Activated T-helper 1 cell treated with anti-CD3 and anti-CD28 coated beads, Interleukin-2, amount 50 U/mL, for 16 hours (primary cell): Measurements from ENCODE around the gene C12orf42.

Source experiments
- DNase-seq, 2 donors: peaks; one replicate each; pipeline ENCODE4 v3.0.0-alpha.2; 2020; ENCODE audit warnings: low read depth in 1 of 2, low spot score in 1 of 2

Gene C12orf42

DNA sequence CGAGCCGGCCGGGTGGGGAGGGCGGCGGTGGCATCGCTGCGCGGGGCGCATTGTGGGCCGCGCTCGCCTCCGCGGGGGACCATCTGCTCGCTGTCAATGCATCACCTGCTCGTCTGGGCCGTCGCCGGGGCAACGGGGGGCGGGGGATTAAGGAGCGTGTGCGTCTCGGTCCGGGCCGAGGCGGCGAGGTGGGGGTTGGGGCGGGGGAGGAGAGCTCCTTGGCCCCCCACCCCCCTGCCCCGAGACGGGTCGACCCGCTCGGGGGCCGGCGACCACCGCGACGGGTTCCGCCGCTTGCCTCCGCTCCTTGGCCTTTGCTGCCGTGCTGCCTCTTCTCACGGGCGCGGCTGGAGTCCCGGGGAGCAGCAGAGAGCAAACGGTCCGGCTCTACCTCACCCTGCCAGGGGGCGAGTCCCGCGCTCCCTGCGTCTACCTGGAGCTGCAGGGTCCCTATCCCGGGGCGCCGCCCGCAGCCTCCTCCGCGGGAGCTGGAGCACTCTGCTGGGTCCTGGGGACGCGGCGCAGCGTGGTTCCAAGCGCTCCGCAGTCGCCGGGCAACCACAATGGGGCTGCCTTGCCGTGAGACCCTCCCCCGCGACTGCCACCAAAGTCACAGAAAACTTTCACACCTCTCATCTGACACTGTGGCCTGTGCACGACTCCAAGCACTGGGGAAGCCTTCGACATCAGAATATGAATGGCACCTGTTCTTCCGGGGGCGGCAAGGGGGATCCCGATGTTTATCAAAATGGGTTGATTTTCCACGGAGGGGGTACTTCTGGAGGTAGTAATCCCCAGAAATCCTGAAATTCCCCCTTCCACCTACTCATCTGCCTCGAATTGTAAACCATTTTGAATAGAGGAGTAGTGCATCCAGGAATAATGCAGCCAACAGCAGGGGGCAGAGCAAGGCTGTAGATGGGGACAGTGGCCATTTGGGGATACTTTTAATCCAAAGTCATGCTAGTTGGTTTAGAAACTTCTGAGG is at the start of gene C12orf42:
TSS of gene C12orf42 (minus strand) at position 500 of the 988 bp plus-strand sequence. CDS start 17,542 bp downstream, outside the sequence.
- DNase-seq: peak; percentile 21 to 25

GRCh38 chr12:103542078-103542477 is 46.3 kb upstream of the C12orf42 start:
- no peak for DNase-seq

DNA sequence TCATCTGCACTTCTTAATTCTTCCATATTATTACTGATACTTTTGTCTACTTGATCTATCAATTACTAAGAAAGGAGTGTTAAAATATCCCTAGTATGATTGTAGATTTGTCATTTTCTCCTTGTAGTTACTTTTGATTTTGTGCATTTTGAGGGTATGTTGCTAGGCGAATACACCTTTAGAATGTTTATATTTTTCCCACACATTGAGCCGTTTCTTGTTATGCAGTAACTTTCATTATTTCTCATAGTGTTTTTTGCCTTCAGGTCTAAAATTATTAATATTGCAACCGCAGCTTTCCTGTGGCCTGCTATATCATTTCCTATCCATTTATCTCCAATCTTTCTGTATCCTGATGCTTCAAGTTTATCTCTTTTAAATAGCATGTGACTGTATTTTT is 44.6 kb upstream of the C12orf42 start:
- no peak for DNase-seq

GRCh38 chr12:103538397-103538796 is 42.6 kb upstream of the C12orf42 start:
- DNase-seq: no peak

GRCh38 chr12:103530307-103531066 is 34.7 kb upstream of the C12orf42 start:
- DNase-seq: no peak

- no peak for DNase-seq
Measured at GRCh38 chr12:103529306-103529705, 33.5 kb upstream of the C12orf42 start.

DNA sequence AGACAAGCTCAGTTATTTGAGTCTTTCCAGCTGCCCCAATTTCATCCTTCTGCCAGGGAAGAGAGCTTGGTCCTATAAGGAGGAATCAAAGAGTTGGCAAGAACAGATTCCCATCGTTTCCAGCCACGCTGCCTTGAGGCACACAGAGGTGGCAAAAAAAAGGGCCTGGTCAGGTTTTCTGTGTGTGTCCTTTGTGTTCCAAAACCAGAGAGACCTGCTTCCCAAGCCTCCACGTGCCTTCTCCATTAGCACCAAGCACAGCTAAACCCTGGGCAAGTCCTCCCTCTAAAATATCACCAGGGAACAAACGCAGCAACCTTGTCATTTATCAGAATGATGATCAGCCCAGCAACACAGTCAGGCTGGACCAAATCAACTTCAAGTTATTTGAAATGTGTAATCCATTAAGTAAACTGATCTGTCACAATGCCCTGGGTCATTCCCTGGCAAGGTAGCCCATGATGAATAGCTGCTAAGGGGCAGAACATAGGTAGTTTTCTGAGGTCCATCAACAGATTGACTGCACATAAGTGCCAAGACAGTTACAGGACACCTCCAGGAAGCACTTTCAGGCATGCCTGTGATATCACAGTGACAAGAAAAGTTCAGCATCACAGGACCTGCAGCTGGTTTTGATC is 28.6 kb upstream of the C12orf42 start:
- DNase-seq: no peak

GRCh38 chr12:103523771-103524170 is 28.0 kb upstream of the C12orf42 start:
- no peak for DNase-seq

DNA sequence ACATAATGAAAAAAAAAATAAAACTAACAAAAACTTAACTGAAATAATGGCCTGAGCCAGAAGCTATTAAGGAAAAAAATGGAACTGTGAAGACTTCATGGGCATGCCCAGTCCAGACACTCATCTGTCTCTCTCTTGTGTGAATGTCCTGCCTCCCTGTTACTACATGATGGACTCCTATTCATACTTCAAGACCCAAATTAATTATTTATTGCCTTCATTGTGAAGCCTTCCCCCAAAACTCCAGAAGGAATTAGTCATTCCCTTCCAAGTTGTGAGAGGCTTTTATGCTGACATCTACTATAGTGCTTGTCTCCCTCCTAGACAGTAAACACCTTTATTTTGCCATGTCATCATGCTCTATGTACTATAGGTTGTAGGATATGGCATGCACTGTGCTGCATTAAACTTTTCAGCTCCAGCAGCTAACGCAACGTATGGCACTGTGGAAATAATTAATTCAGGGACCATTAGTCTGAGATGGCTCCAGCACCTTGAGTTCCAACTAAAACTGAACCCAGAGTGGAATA is 25.0 kb upstream of the C12orf42 start:
- DNase-seq: no peak

DNA sequence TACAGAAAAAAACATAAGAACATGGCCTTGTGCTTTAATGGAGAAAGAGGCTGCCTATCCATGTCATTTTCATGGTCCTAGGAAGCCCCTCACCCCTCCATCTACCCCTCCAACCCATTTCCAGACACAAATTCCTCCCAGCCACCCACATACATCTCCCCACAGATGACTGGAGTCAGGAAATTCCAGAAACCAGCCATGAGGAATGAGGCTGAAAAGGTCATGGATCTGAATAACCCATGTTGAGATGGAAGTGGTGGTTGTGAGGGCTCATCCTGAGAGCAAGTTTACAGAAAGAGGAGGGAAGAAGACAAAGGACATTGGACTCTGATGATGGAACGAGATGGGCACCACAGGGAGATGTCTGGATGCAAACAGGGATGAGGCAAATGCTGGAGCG is 23.9 kb upstream of the C12orf42 start:
- no peak for DNase-seq

DNA sequence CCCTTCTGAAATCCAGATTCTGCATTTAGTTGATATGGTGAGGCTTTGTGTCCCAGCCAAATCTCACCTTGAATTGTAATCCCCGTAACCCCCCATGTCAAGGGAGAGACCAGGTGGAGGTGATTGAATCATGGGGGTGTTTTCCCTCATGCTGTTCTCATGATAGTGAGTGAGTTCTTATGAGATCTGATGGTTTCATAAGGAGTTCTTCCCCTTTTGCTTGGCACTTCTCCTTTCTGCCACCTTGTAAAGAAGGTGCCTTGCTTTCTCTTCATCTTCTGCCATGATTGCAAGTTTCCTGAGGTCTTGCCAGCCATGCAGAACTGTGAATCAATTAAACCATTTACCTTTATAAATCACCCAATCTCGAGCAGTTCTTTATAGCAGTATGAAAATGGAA is 23.1 kb upstream of the C12orf42 start:
- no peak for DNase-seq

GRCh38 chr12:103517161-103517560 is 21.4 kb upstream of the C12orf42 start:
- no peak for DNase-seq

DNA sequence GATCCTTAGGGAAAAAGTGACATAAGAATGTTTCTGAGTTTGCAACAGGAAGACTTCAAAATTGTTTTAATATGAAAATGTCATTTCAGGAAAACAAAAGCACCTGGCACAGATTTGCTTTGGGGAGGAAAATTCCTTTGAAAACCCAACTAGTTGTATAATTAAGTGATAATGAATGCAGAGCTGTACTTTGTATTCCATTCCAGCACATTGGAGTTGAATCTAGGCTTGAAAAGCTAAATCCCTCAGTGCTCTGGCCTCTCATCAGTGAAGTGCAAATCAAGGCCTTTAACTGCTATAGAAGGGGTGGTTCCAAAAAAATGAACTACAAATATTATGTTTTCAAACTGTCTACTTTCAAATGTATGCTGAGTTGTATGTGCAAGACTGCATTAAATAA is 19.6 kb upstream of the C12orf42 start:
- no peak for DNase-seq

- no peak for DNase-seq
Measured at GRCh38 chr12:103513875-103514274, 18.1 kb upstream of the C12orf42 start.

GRCh38 chr12:103505371-103506236 is 9.8 kb upstream of the C12orf42 start:
- no peak for DNase-seq

- no peak for DNase-seq
Measured at GRCh38 chr12:103504606-103505005, 8.8 kb upstream of the C12orf42 start.

DNA sequence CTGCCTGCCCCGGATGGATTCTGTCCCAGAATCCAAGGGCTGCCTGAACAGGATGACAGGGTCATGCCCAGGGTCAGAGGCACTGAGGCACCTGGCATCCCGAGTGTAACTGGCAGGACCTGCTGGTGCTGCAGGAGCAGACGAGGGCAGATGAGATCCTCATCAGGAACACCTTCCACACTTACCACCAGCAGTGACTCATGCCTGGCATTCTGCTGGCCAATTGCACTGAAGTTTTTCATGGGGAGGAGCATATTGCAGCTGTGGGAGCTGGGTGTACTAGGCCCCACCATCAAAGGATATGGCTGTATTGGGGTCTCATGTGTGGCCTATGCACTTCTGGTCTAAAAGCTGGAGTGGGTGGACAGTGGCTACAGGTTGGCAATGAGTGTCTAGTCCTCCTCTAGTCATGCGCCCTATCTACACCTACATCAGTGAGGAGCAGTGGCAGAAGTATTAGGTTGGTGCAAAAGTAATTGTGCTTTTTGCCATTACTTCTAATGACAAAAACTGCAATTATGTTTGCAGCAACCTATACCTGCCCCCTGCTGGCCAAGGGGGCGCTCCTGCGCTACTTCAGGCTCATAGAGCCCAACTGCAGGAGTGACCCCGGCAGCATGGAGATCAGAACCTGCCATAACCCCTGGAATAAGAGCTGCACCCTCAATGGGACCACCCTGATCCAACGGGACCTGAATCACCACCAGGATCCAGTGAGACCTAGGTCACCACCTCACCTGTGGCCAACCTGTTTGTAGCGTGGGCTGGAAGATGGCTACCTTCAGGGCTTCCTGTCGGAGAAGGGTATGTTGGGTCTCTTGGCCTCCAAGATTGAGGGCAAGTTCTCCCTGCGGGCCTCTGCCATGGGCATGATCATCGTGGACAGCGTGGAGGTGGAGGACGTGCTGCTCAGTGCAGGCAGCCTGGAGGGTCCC is 8.0 kb upstream of the C12orf42 start:
- DNase-seq: peak in 1 of 2 donors; percentile 11

DNA sequence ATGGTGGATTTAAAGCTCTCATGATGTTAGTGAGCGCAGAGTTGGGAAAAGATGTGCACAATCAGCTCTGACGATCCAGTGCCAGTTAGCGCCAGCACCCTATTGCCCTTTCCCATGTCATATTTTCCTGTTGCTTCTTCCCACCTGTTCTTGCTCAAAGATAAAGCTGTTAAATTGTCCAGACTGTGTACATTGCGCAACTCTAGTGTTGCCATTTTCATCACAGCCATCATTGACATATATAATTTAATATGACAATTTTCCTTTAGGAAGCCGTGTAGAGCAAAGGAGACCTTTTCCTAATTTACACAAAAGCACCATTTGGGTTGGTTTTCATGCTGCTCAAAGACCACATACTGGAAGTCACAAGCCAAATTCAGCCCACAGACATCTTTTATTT is 5.7 kb upstream of the C12orf42 start:
- DNase-seq: no peak

DNA sequence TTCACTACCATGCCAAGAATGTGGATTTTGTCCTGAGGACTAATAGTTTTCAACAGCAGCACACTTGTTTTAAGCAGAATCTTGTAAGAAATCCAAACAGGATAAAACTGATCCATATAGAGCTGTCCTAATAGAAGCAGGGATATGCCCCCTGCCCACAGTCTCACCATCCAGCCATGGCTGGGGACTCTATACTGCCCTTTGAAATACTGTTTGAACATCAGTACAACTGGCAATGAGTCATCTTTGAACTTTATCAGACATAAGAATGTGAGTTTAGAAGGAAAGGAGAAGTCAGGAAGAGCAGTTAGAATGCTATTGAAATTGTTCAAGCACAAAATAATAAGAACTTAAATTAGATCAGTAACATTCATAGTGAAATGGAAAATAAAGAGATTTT is 3.8 kb upstream of the C12orf42 start:
- DNase-seq: no peak
